ENCODE results near the gene AGPAT4.

DNA sequence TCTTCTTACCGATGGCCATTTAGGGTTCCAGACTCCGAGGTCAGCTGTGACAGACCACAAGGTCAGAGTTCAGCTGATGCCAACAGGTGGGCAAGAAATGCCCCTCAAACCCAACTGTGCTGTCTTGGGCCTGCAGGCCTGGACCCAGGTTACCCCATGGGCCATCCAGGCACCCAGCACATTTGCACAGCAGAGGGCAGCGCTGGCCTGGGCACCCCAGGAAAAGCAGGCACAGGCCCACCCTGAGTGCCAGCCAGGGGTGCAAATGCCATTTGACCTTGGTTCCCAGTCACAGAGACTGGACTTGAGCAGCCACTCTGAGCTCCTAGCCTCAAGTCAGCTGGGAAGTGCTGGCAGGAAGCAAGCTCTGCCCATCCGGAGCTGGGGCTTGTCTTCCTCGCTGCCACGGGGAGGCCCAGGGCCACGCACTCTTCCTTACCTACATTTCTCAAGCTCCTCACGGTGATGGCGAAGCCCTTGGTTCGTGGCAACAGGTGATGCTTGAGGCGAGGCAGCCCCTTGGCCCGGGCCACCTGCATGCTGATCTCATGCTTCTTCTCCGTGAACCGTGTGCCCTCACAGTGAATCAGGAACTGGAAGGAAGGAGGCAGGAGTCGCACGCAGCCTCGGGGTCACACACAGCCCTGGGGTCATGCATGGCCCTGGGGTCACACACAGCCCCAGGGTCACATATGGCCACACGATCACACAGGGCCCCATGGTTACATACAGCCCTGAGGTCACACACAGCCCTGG is 120.8 kb downstream of the AGPAT4 start:
- TF ChIP-seq, protein P1, sequence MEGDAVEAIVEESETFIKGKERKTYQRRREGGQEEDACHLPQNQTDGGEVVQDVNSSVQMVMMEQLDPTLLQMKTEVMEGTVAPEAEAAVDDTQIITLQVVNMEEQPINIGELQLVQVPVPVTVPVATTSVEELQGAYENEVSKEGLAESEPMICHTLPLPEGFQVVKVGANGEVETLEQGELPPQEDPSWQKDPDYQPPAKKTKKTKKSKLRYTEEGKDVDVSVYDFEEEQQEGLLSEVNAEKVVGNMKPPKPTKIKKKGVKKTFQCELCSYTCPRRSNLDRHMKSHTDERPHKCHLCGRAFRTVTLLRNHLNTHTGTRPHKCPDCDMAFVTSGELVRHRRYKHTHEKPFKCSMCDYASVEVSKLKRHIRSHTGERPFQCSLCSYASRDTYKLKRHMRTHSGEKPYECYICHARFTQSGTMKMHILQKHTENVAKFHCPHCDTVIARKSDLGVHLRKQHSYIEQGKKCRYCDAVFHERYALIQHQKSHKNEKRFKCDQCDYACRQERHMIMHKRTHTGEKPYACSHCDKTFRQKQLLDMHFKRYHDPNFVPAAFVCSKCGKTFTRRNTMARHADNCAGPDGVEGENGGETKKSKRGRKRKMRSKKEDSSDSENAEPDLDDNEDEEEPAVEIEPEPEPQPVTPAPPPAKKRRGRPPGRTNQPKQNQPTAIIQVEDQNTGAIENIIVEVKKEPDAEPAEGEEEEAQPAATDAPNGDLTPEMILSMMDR (IDR thresholded peaks at IDR 0.05), result no peak
- TF ChIP-seq POLR2A (IDR thresholded peaks at IDR 0.05), result no peak

All from testis (tissue), 2 donors.